ENCODE measurements around the gene CDHR5. TPM values are rescaled to one million over a fixed set of nuclear protein-coding genes. Genes with fewer than 3 reads are reported as not detected.

CDHR5 gene
- total and polyA plus RNA-seq, 10 donors, result 0.02 to 0.16 (median 0.03) TPM; not detected in 7

DNA sequence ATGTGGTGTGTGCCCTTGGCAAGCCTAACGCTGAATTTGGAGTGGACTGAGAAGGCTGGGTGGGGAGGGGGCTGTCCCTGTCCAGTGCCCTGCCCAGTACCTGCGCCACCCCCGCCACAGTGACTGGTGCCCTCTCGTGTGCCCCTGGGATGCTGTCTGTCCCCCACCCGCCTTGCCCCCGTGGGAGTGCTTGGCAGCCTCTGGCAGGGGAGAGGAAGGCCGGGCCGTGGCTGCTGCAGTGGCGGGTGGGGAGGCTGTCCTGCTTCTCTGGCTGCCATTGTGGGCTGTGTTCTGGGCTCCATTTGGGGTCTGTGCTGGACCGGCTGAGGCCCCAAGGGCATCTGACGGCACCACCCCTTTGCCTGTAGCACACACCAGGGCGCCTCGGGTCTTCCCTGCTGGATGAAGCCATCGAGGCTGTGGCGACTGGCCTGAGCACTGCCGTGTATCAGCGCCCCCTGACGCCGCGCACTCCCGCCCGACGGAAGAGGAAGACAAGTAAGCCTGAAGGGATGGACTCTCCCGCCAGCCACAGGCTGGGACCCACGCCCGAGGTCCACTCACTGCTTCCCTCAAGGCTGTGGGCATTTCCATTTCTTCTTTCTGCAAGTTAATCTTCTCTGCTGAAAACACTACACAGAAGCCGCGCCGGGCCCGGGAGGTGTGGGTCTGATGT lies 26.6 kb downstream of the CDHR5 start:
- Histone ChIP-seq H3K27me3 (replicated peaks in 1 of 7) (no peaks in the 10 kb centered on the region), H3K4me1 (no peaks in the 10 kb centered on the region), H3K36me3 (peaks cover 0 to 100% (median 96%) of the 10 kb centered on the region in 6 donors), H3K4me3 (no peak overlapping the region), H3K27ac (no peak overlapping the region), H3K9me3 (no peaks in the 10 kb centered on the region)
- no peak for DNase-seq
- TF ChIP-seq POLR2A (IDR thresholded peaks at IDR 0.05), result no peak
- peak in 1 of 3 donors; percentile 42 for TF ChIP-seq POLR2AphosphoS5 (IDR thresholded peaks at IDR 0.05)
- TF ChIP-seq, protein P1, sequence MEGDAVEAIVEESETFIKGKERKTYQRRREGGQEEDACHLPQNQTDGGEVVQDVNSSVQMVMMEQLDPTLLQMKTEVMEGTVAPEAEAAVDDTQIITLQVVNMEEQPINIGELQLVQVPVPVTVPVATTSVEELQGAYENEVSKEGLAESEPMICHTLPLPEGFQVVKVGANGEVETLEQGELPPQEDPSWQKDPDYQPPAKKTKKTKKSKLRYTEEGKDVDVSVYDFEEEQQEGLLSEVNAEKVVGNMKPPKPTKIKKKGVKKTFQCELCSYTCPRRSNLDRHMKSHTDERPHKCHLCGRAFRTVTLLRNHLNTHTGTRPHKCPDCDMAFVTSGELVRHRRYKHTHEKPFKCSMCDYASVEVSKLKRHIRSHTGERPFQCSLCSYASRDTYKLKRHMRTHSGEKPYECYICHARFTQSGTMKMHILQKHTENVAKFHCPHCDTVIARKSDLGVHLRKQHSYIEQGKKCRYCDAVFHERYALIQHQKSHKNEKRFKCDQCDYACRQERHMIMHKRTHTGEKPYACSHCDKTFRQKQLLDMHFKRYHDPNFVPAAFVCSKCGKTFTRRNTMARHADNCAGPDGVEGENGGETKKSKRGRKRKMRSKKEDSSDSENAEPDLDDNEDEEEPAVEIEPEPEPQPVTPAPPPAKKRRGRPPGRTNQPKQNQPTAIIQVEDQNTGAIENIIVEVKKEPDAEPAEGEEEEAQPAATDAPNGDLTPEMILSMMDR (IDR thresholded peaks at IDR 0.05 in 8 of 11, conservative IDR thresholded peaks at IDR 0.05 in 3 of 11), result no peak
- 92 to 94% (median 94%) methylated on average over 24 to 30 of the region's 30 CpGs for WGBS, 5 donors
- intact Hi-C loops (cut with DNase I; ENCODE audit: low total_unique reads), result no loop called here

DNA sequence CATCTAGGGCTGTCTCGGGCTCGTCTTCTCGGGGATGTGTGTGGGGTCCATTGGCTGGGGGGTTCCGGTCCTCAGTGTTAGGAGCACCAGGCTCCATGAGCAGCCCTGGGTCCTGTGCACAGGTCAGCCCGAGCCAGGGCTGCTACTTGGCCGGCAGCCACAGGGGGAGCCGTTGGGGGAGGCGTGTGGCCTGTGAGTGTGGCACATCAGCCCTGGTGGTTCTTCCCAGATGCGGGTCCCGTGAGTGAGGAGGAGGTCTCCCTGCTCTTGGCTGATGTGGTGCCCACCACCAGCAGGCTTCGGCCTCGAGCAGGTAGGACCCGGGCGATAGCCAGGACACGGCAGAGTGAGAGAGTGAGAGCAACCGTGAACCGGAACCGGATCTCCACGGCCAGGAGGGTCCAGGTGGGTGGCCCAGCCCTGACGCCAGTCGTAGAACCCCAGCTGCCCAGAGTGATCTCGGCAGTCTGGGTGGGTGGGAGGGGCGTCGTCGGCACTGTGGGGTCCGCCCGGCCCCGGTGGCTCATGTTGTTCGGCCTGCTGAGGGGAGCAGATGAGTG lies 27.5 kb downstream of the CDHR5 start:
- no peak for DNase-seq
- 94 to 100% (median 95%) methylated on average over 6 to 29 of the region's 29 CpGs for WGBS, 5 donors
- Histone ChIP-seq H3K4me1 (no peaks in the 10 kb centered on the region), H3K36me3 (peaks cover 6 to 100% (median 96%) of the 10 kb centered on the region in 6 donors), H3K4me3 (no peak overlapping the region), H3K27ac (no peak overlapping the region), H3K27me3 (replicated peaks in 1 of 7) (no peaks in the 10 kb centered on the region), H3K9me3 (no peaks in the 10 kb centered on the region)
- TF ChIP-seq POLR2A (IDR thresholded peaks at IDR 0.05), result no peak
- TF ChIP-seq, protein P1 (IDR thresholded peaks at IDR 0.05 in 8 of 11, conservative IDR thresholded peaks at IDR 0.05 in 3 of 11), result no peak
- no peak for TF ChIP-seq POLR2AphosphoS5 (IDR thresholded peaks at IDR 0.05)
- intact Hi-C loops (cut with DNase I; ENCODE audit: low total_unique reads), result no loop called here

DNA sequence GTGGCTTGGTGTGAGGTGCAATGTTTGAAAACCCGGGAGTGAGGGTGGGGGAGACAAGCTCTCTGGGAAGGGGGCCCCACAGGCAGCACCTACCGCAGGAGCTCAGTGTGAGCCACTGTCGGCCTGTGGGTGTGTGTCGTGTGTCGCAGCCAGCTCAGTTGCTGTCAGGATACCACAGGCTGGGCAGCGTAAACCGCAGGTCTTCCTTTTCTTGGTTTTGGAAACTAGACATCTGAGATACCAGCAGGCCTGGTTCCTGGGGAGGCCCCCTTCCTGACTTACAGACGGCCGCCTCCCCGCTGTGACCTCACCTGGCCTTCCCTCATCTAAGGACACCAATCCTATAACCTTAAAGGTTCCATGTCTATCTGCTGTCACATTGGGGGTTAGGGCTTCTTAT lies 28.4 kb downstream of the CDHR5 start:
- TF ChIP-seq POLR2A (IDR thresholded peaks at IDR 0.05) (no peak), POLR2AphosphoS5 (IDR thresholded peaks at IDR 0.05) (no peak)
- TF ChIP-seq, protein P1 (IDR thresholded peaks at IDR 0.05 in 8 of 11, conservative IDR thresholded peaks at IDR 0.05 in 3 of 11), result no peak
- intact Hi-C loops (cut with DNase I; ENCODE audit: low total_unique reads), result no loop called here
- WGBS, 5 donors, result 67 to 82% (median 77%) methylated on average over 9 to 10 of the region's 10 CpGs

DNA sequence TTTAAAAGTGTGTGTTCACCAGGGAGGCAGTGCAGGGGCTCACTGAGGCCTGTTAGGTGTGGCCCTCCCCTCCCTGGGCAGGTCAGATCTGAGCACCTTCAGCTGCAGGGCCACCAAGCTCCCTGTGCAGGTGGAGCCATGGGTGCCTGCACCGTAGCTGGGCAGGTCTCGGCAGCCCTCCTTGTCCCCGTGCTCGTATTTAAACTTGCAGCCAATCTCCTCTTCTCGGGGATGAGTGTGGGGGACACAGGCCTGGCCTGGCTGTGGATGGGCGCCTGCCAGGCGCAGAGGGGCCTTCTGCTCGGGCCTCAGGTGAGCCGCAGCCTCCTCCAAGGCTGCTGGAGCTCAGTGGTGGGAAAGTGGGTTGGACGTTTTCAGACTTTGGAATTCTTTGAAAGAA lies 29.4 kb downstream of the CDHR5 start:
- Histone ChIP-seq H3K9me3 (no peaks in the 10 kb centered on the region), H3K4me1 (no peaks in the 10 kb centered on the region), H3K27me3 (replicated peaks in 1 of 7) (no peaks in the 10 kb centered on the region), H3K27ac (no peak overlapping the region), H3K4me3 (no peak overlapping the region), H3K36me3 (peaks cover 6 to 100% (median 95%) of the 10 kb centered on the region in 6 donors)
- intact Hi-C loops (cut with DNase I; ENCODE audit: low total_unique reads), result no loop called here
- 92 to 100% (median 96%) methylated on average over 3 to 10 of the region's 10 CpGs for whole genome bisulfite sequencing, 5 donors
- TF ChIP-seq, protein P1 (IDR thresholded peaks at IDR 0.05 in 8 of 11, conservative IDR thresholded peaks at IDR 0.05 in 3 of 11), result no peak
- TF ChIP-seq POLR2A (IDR thresholded peaks at IDR 0.05) (no peak), POLR2AphosphoS5 (IDR thresholded peaks at IDR 0.05) (peak in 1 of 3 donors; percentile 38)
- no peak for DNase-seq

More for the DNA sequence above, 28.4 kb downstream of the CDHR5 start:
- Histone ChIP-seq H3K4me3 (no peak overlapping the region), H3K27ac (no peak overlapping the region), H3K9me3 (no peaks in the 10 kb centered on the region), H3K36me3 (peaks cover 6 to 100% (median 95%) of the 10 kb centered on the region in 6 donors), H3K4me1 (no peaks in the 10 kb centered on the region), H3K27me3 (replicated peaks in 1 of 7) (no peaks in the 10 kb centered on the region)
- no peak for DNase-seq
